ENCODE measurements around the gene CAMSAP2.

Gene CAMSAP2

DNA sequence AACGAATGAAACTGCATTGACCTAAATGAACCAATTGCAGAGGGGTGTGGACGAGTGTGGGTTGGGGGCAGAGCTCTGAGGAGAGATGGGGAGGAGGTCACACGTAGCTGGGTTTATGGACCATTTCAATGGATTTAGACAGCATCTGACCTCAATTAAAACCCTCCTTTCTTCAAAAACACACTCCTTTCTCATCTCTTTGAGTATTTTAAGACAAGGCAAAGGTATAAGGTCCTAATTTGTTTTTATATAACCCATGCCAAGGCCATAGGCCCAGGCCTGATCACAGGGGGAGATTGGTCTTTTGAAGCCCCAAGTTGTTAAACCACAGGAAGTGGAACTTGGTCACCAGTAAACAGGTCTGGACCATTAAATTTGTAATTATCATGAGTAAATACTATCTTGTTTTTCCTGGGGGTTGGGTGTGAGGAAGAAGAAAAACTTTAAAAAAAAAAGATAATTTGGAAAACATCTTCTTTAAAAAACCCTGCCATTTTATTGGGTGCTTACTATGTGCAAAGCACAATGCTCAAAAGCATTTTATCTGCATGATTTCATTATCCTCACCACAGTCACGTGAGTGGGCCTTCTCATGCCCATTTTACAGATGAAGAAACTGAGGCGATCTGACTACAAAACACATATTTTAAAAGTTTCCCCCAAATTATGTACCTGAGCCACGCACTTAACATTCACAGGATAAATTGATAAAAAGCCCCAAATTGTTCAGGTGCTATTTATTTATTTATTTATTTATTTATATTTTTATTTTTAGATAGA is 147.1 kb downstream of the CAMSAP2 start:
- no peak for DNase-seq

DNA sequence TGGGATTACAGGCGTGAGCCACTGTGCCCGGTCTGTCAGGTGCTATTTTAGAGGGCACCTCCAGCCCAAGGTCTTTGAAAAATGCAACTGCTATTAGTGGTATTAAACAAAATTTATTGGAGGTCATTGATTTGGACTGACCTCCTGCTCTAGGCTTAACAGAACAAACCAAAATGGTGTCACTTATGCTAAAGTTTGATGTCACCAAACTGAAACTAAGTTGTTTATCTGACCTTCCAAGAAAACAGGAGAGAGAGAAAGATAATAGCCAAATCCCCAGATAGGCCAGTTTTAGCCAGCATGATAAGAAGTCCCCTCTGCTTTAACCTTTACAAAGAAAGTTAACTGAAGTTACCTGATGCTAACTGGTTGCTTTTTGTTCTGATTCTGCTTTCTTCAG is 147.9 kb downstream of the CAMSAP2 start:
- DNase-seq, result no peak

DNA sequence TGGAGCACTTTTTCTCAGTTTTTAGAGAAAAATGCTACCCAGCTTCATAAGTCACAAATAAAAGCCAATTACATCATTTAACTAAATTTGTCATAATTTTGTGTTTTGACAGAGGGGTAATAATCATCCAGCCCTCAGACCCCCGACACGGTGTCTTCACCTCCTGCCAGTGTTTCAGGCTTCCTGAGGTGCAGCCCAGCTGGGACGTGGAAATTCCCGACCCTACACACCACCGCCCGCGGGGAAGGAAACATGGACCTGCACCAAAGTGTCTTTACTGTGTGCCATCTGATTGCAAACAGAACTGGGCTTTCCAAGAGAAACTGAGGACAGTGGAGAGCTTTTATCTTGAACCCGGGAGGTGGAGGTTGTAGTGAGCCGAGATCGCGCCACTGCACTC is 148.3 kb downstream of the CAMSAP2 start:
- no peak for DNase-seq

DNA sequence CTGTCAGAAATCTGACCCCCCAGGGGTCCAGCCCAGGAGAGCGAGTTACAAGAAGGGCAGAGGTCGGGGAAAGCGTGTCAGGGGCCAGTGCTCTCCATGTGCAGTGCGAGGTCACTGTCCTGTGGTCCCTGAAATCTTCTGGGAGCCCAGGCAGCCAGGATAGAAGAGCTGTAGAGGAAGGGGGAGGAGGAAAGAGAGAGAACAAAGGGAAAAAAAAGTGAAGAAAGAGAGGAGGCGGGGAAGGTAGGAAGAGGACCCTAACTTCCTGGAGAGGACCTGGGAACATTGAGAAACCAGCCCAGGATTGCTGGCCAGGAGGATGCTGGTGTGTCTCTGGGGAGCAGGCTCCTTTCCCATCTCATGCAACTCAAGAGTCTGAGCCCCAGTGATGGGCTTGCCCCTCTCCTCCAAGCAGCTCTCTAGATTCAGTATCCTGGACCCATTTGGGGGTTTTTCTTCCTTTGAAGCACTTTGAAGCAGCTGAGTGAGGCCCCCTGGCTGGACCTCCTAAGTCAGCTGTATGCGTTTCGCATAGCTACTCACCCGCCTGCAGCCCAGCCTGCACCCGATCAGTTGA is 149.2 kb downstream of the CAMSAP2 start:
- DNase-seq, result no peak

DNA sequence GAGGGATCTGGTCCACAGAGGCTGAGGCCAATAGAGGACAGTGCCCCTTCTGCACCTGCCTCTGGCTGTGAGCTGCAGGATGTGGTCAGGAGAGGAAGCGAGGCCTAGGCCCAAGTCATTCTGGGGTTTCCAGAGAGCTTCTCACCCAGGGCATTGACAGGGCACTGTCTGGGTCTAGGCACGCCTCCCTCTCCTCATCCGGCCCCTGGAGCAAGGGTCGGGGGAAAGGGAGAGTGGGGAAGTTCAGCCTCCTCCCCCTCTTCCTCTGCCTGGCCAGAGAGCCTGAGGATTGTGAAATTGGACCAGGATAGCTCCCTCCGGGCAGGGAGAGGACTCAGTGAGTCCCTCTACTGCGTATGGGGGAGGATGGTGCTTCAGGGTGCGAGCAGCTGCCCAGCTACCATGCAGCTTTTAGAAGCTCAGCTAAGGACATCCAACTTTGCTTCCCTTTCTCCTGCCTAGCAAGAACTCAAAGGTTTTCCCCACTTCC is 149.7 kb downstream of the CAMSAP2 start:
- DNase-seq, result peak in 3 of 5 experiments; percentile 28 to 77 (median 74)

DNA sequence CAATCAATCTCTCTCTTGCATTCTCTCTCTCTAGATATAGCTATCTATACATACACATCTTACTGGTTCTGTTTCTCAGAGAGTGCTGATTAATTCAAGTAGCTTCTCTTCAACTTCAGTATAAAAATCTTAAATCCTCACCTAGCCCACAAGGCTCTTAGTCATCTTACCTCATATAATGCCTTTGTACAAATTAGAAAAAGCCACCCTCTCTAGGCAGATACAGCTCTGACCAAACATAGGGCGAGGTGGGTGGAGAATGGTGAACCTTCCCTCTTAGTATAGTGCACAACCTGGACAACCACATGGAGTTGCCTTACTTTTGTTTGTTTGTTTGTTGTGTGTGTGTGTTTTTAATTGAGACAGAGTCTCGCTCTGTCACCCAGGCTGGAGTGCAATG is 150.9 kb downstream of the CAMSAP2 start:
- peak in 1 of 5 experiments; percentile 50 for DNase-seq

DNA sequence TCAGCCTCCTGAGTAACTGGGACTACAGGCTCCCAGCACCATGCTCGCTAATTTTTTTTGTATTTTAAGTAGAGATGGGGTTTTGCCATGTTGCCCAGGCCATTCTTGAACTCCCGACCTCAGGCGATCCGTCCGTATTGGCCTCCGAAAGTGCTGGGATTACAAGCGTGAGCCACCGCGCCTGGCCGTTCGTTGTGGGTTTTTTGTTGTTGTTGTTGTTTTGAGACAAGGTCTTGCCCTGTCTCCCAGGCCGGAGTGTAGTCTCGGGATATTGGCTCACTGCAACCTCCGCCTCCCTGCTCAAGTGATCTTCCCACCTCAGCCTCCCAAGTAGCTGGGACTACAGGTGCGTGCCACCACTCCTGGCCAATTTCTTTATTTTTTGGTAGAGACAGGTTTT is 151.3 kb downstream of the CAMSAP2 start:
- DNase-seq, result no peak

DNA sequence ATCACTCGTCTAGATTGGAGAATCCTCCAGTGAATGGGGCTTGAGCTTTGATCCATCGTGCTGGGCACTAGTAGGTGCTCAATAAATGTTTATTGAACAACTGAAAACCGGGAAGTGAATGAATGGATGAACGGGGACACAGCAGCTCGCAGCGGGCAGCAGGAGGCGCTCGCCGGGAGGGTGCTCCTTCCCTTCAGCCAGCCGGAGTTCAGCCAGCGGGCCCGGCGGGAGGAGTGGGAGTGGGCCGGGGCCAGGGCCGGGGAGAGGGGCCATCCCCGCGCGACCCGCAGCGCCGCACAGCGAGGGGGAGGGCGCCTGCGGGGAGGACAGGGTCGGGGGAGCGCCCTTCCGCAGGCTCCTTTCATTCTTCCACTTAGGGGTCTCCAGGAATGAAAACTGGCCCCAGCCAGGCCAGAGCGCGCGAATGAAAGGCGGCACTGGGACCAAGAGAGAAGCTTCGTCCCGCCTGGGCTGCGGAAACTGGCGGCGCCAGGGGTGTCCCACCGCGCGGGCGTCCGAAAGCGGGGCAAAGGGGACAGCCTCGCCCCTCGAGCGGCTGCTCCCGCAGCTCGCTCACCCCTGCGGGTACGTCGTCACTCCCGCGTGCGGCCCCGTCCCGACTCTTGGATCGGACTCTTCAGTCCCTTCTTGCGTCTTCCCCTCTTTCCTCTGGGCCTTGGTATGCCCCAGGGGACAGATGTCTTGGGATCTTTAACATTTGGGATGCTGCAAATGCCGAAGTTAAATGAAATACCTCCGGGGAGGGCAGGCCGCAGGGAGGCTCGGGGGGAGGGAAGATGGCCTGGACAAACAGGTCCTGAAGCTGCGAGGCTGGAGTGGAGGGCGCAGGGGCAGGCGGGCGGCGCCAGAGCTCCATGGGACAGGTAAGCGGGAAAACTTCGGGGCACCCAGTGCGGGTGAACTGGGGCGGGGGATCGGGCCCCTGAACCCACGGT is 152.4 kb downstream of the CAMSAP2 start:
- DNase-seq, result no peak

DNA sequence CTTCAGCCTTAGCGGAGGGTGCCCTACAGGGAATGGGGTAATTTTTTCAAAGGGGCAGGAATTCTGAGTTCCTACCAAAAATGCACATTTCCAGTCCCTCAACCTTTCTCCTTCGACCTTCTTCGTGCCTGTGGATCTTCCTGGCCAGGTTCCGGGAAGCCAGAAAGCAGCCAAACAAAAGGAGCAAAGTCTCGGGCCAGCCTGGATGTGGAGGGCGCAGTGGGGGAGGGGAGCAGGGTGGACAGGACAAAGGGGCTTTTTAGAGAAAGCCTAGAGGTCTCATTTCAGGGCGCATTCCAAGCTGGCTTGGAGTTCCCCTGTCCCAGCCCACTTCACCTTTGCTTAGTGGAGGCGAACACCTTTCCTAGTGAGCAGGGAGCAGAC is 153.1 kb downstream of the CAMSAP2 start:
- DNase-seq, result no peak

DNA sequence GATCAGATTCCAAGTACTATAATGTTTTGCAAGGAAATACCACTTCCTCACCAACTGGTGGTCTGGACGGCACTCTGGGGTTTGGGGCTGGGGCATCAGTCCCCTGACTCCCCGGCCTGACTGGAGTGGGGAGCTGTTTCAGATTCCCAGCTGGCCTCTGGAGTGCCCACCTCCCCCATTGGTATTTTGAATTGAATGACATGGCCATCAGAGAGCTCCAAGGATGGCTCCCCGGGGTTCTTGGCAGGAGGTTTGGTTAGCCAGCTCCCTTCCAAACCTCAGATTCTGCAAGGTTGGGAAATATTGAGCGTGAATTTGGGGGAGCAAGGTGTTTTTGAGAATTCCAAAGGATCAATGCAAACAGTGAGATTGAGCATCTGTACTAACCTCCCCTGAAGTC is 153.9 kb downstream of the CAMSAP2 start:
- DNase-seq, result no peak

DNA sequence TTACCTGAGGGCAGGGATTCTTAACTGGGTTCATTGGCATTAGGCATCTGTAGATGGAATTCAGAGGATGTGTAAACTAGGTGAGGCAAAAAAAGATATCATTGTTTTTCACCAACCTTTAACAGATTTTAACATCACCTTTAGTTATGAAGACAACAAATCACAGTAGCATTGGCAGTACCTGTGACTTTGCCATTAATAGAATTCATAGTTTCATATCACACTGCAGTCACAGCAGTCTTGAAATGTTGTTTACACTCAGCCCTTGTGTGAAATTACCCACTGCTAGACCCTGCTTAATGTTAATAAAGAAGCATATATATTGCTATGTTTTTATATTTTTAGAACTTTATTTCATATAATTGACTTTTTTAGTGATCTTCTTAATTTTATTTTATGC is 154.3 kb downstream of the CAMSAP2 start:
- DNase-seq, result no peak

DNA sequence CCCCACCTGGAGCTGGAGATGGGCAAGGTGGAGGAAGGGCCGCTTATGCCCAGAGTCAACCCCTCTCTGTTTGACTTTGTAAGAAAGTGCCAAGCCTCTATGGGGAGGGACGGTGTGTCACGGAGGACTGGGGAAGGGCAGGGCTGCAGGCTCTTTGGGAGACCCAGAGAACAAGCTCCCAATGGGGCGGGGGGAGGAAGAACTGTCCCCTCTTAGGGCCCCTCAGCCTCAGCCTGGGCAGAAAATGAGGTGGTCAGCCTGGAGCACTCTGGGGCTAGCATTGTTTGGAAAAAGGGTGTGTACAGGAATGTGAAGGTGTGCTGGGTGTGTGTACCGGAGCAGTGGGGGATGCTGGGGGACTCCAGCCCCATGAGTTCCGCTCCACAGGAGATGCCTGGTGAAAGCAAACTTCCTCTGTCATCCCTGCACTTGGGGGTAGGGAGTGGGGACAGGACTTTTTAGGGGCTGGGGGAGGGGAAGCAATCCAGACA is 154.8 kb downstream of the CAMSAP2 start:
- no peak for DNase-seq

DNA sequence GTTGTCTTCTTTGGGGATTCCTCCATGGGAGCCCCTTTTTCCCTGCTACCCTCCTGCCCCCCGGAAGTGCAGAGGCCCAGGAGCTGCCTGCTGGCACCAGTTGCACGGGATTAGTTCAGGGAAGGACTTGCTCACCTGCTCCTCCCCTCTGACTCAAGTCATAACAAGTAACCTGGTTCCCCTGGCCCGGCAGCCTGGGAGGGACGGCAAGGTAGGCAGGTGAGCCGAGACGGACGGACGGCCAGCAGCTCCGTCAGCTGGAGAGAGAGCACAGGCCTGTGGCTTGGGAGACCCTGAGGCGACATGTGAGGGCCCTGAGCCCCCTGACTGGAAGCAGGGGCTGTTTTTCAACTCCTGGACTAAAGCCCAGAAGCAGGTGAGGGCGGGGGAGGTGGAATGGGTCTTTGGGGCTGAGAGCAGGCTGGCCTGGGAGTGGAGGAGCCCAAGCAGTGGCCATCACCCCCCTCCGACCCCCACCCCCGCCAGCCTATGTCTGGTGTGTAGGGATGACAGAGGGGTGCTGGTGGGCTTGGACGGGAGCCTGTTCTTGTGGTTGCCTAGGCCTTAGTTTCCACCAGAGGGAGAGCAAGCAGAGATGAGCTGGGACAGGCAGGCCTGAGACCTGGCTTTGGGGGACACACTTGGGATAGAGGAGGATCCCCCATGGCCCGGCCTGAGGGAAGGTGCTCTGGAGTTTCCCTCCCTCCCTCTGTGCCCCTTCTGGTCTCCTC is 156.2 kb downstream of the CAMSAP2 start, which contains the start of gene INAVA:
Gene INAVA (plus strand): TSS at position 189 of the 731 bp plus-strand sequence. CDS start 3,501 bp downstream, outside the sequence.
- DNase-seq, result no peak

DNA sequence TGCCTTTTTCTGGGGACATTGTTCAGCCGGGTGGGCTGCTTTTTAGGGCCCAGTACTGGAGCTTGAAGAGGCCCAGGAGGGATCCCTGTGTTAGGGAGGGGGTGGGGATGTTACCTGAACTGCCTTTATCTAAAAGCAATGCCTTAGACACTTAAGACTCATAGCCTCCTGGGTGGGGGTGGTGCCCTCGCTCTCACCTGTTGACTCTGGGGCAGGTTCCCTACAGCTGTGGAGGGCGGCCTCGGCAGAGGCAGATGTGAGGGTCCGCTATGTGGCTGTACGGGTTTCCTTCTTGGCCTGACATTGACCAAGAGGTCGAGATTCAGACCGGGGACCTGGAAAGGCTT is 156.7 kb downstream of the CAMSAP2 start:
- DNase-seq, result no peak

DNA sequence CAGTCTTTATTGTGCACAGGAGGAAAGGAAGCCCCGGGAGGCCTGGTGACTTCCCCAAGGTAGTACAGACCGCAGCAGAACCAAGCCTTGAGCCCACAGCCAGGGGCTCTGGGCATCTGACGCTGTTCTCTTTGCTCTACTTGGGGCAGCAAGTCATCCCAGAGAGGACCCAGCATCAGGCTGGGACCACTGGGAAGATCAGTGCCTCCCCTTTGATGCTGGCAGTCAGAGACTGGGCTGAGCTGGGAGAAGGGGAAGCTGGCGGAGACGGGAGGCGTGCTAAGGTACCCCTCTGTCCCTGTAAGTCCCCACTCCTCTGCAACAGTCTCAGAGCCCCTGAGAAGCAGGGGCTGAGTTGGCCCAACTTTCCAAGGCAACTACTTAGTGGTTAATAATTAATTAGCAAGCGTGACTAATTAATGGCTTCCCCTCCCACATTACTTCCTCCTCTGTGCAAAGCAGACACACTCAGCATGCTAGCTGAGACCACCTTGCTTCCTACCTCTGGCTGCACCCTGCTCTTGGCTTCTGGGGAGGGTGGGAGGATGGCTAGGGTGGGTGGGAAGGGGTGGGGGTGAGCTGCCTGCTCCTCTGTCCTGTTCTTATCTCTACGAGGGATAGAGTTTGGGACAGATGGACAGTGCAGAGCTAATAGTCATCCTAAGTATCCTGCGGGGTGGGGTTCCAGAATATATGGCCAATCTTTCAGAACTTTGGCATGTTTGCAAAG is 157.3 kb downstream of the CAMSAP2 start:
- no peak for DNase-seq

DNA sequence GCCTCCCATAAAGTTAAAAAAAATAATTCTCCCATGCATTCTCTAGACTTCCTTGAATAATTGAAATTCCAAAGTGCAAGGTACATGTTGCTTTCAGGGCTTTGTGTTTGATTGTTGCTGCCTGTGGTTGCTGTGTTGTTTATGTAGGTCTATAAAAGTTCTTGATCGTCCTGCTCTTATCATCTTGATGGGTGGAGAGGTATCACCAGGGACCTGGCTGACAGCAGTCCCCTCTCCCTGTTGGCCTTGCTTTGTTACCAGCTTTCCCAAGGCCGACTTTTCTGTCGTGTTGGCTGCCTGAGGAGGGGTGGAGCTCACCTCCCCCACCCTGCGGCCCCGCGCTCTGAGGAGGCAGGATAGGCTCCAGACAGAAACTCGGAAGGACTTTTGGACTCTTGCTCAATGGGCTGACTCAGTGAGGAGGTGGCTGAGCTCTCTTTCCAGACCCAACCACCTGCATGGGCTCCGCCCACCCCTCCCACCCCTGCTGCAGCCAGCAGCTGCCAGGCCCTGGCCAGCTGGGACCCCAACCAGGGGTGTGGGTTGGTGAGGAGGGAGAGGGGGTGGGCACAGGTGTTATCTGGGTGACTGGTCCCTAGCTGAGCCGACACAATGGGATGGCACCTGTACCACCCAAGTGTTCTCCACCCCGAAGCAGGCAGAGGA is 158.0 kb downstream of the CAMSAP2 start:
- no peak for DNase-seq

DNA sequence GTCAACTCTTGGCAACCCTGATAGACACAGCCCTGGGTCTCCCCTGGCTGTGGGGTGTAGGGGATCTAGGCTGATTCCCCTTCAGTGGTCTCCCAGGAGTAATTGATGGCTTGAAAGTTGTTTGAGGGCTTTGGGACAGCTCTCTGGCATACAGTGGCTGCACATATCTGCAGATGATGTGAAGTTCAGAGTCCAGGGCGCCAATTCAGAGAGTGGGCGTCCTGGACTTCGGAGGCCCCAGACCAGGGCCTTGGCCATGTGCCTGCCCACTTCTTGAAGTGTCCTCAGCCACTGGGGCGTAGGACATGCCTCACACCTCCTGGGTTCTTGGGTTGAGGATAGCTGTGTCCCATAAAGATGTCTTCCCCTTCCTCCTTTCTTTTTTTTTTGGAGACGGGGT is 158.6 kb downstream of the CAMSAP2 start:
- no peak for DNase-seq

DNA sequence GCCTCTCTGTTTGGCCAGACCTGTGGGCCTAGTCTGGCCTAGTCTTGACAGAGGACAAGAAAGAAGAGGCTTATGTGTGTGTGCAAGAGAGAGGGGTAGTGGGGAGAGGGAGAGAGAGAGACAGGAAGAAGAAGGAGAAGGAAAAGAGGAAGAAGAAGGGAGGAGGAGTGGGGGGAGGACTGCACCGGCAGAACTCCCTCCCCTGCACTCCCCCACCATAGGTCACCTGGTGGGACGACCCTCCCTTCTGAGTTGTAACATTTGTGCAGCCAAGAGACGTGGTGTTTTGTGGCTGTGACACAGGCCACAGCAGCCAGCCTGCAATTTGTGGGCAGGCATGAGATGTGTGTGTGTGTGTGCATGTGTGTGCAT is 160.3 kb downstream of the CAMSAP2 start:
- no peak for DNase-seq

DNA sequence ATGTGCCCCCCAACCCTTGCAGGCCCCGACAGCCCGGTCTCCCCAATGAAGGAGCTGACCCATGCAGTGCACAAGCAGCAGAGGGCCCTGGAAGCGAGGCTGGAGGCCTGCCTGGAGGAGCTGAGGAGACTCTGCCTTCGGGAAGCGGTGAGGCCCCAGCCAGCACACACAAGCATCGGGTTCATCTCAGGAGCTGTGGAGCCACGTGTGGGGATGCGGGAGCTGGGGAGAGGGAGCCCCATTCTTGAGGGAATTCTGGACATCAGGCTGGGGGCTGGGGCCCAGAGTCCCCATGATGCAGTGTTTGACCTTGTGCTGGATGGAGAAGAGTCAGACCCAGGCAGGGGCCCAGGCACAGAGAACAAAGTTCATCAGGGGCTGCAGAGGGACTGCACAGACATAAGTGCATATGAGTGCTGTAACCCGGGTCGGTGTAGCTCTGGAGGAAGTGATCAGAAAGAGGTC is 160.8 kb downstream of the CAMSAP2 start:
- DNase-seq, result no peak

DNA sequence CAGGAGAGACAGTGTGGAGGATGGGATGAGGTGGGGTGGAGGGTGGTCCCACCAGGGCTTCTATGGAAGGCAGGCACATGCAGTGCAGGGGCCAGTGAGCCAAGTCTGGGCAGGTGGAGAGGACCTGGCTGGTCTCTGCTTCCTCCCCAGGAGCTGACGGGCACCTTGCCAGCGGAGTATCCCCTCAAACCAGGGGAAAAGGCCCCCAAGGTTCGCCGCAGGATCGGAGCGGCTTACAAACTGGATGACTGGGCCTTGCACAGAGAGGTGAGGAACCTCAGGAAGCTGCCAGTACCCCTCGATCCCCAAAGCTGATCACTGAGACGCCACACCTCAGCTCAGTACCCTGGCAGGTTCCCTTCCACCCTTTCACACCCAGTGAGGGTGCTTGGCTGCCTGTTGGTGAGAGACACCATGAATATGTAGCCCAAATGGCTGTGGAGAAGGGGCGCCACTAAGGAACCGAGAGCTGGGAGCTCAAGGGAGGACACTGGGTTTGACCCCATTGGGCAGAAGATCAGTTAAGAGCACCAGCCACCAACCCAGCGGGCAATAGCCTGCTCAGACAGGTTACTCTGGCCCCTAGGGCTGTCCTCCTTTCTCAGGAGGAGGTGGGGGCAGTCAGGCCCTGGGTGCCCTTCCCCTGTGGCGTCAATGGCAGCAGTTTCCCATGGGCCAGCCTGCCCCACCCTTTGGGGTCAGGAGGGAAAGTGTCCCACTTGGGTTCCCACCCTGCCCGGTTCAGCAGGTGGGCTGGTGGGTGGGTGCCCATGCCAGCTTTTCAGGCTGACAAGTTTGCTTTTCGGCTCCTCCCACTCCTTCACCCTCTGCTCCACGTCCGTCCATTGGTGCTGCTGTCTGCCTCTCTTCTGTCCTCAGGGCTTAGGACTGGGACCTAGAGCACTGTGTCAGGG is 161.5 kb downstream of the CAMSAP2 start:
- DNase-seq, result no peak
